Large intestine (tissue), 3 donors: ENCODE results near the gene DUSP9. TPM values are rescaled to one million over a fixed set of nuclear protein-coding genes. Genes with fewer than 3 reads are reported as not detected.

Experiments
- DNase-seq, 2 donors: peaks; one replicate each; pipeline versions ENCODE4 v3.0.0 to v3.0.0-alpha.2; 2013
- H3K27ac ChIP-seq: one replicate; pipeline ENCODE4 v1.5.1; 2013; ENCODE audit warnings: low read length
- H3K27me3 ChIP-seq: 2 replicates; pipeline ENCODE4 v1.6.1; 2013; ENCODE audit warnings: low read length; ENCODE audit not compliant: control insufficient read depth, insufficient read depth
- H3K36me3 ChIP-seq: 2 replicates; pipeline ENCODE4 v1.6.1; 2013; ENCODE audit warnings: low read length; ENCODE audit not compliant: control insufficient read depth, insufficient read depth
- H3K4me1 ChIP-seq: one replicate; pipeline ENCODE4 v1.6.1; 2013; ENCODE audit warnings: low read length; ENCODE audit not compliant: control insufficient read depth, insufficient read depth
- H3K4me3 ChIP-seq: one replicate; pipeline ENCODE4 v1.5.1; 2013; ENCODE audit warnings: low read length
- H3K9me3 ChIP-seq: one replicate; pipeline ENCODE4 v1.6.1; 2013; ENCODE audit warnings: mild to moderate bottlenecking, low read depth, low read length, moderate library complexity; ENCODE audit not compliant: control insufficient read depth
- WGBS: methylation state at CpG from one replicate; pipeline ENCODE4 v1.1.5; 2013; ENCODE audit warnings: low lambda C conversion rate; ENCODE audit not compliant: insufficient coverage; 5-methylcytosine and 5-hydroxymethylcytosine counted together
- polyA plus RNA-seq: library from polyadenylated mRNA; unstranded; fragments of 120-200 nt; gene quantifications from one replicate; pipeline ENCODE4 v1.2.1, GENCODE V29; 2013

Gene DUSP9
- polyA plus RNA-seq, 1 donor: 0.78 TPM

GRCh38 chrX:153636716-153637115 lies 10.3 kb upstream of the DUSP9 start:
- H3K4me3 ChIP-seq: no peak overlapping the region
- H3K36me3 ChIP-seq: no peaks in the 10 kb centered on the region
- no CpG with 5 or more reads among the region's 5 CpGs for WGBS
- no peaks in the 10 kb centered on the region for H3K9me3 ChIP-seq
- no peak overlapping the region for H3K27ac ChIP-seq
- peaks cover 12% of the 10 kb centered on the region for H3K4me1 ChIP-seq
- H3K27me3 ChIP-seq: peaks cover 9% of the 10 kb centered on the region
- DNase-seq: no peak

- no peak for DNase-seq
- Histone ChIP-seq H3K27me3 (peaks cover 12% of the 10 kb centered on the region), H3K36me3 (no peaks in the 10 kb centered on the region), H3K4me3 (no peak overlapping the region), H3K27ac (no peak overlapping the region), H3K4me1 (peaks cover 15% of the 10 kb centered on the region), H3K9me3 (no peaks in the 10 kb centered on the region)
- no CpG with 5 or more reads among the region's 27 CpGs for WGBS
Observed at GRCh38 chrX:153637121-153638040, 9.6 kb upstream of the DUSP9 start.

- Histone ChIP-seq H3K4me1 (peaks cover 16% of the 10 kb centered on the region), H3K27me3 (peaks cover 16% of the 10 kb centered on the region), H3K4me3 (no peak overlapping the region), H3K9me3 (no peaks in the 10 kb centered on the region), H3K27ac (no peak overlapping the region), H3K36me3 (no peaks in the 10 kb centered on the region)
- no peak for DNase-seq
- no CpG with 5 or more reads among the region's 6 CpGs for WGBS
Observed at GRCh38 chrX:153638041-153638371, 9.0 kb upstream of the DUSP9 start.

- Histone ChIP-seq H3K4me3 (no peak overlapping the region), H3K27me3 (peaks cover 22% of the 10 kb centered on the region), H3K27ac (no peak overlapping the region), H3K36me3 (no peaks in the 10 kb centered on the region), H3K4me1 (peaks cover 21% of the 10 kb centered on the region), H3K9me3 (peaks cover 4% of the 10 kb centered on the region)
- no peak for DNase-seq
- no CpG with 5 or more reads among the region's 20 CpGs for WGBS
Observed at GRCh38 chrX:153638436-153639176, 8.4 kb upstream of the DUSP9 start.

GRCh38 chrX:153639177-153640044 lies 7.6 kb upstream of the DUSP9 start:
- no CpG with 5 or more reads among the region's 28 CpGs for WGBS
- no peak for DNase-seq
- Histone ChIP-seq H3K27me3 (peaks cover 28% of the 10 kb centered on the region), H3K27ac (no peak overlapping the region), H3K9me3 (peaks cover 8% of the 10 kb centered on the region), H3K4me1 (peaks cover 20% of the 10 kb centered on the region), H3K36me3 (no peaks in the 10 kb centered on the region), H3K4me3 (no peak overlapping the region)

- peaks cover 8% of the 10 kb centered on the region for H3K9me3 ChIP-seq
- WGBS: no CpG with 5 or more reads among the region's 23 CpGs
- H3K27ac ChIP-seq: no peak overlapping the region
- no peak overlapping the region for H3K4me3 ChIP-seq
- DNase-seq: no peak
- peaks cover 13% of the 10 kb centered on the region for H3K4me1 ChIP-seq
- H3K36me3 ChIP-seq: no peaks in the 10 kb centered on the region
- H3K27me3 ChIP-seq: peaks cover 35% of the 10 kb centered on the region
Observed at GRCh38 chrX:153640045-153640686, 6.8 kb upstream of the DUSP9 start.

GRCh38 chrX:153640736-153641575 lies 6.0 kb upstream of the DUSP9 start:
- no peaks in the 10 kb centered on the region for H3K36me3 ChIP-seq
- H3K4me1 ChIP-seq: peaks cover 11% of the 10 kb centered on the region
- no CpG with 5 or more reads among the region's 26 CpGs for WGBS
- no peak for DNase-seq
- H3K4me3 ChIP-seq: no peak overlapping the region
- peaks cover 8% of the 10 kb centered on the region for H3K9me3 ChIP-seq
- peaks cover 43% of the 10 kb centered on the region for H3K27me3 ChIP-seq
- no peak overlapping the region for H3K27ac ChIP-seq

- Histone ChIP-seq H3K27ac (no peak overlapping the region), H3K4me3 (no peak overlapping the region), H3K27me3 (peaks cover 50% of the 10 kb centered on the region), H3K36me3 (no peaks in the 10 kb centered on the region), H3K9me3 (peaks cover 8% of the 10 kb centered on the region), H3K4me1 (peaks cover 11% of the 10 kb centered on the region)
- DNase-seq: no peak
- no CpG with 5 or more reads among the region's 8 CpGs for whole genome bisulfite sequencing
Observed at GRCh38 chrX:153641627-153642026, 5.4 kb upstream of the DUSP9 start.

GRCh38 chrX:153642051-153642654 lies 4.8 kb upstream of the DUSP9 start:
- no peak overlapping the region for H3K27ac ChIP-seq
- peaks cover 11% of the 10 kb centered on the region for H3K4me1 ChIP-seq
- H3K36me3 ChIP-seq: no peaks in the 10 kb centered on the region
- peaks cover 8% of the 10 kb centered on the region for H3K9me3 ChIP-seq
- H3K4me3 ChIP-seq: no peak overlapping the region
- H3K27me3 ChIP-seq: peaks cover 52% of the 10 kb centered on the region
- no peak for DNase-seq
- WGBS: no CpG with 5 or more reads among the region's 62 CpGs
